Measurements from ENCODE around the gene ZNF473. TPM values are rescaled to one million over a fixed set of nuclear protein-coding genes. Genes with fewer than 3 reads are reported as not detected.

ZNF473 gene
- total RNA-seq, 2 donors from 2014 or later = 5.9 to 7.6 TPM

- intact Hi-C loops (cut with DNase I) = no loop called here
- no peaks in the 10 kb centered on the region for H3K9me3 ChIP-seq
- no peak overlapping the region for H3K4me3 ChIP-seq
- DNase-seq = no peak
- no peak overlapping the region for H3K9ac ChIP-seq (ENCODE audit: low read depth in 2 of 2, low read length in 2 of 2)
- TF ChIP-seq CTCF (IDR thresholded peaks at IDR 0.05) = no peak
- peaks cover 7% of the 10 kb centered on the region for H3K36me3 ChIP-seq
- no peaks in the 10 kb centered on the region for H3K4me1 ChIP-seq
- no peak overlapping the region for H3K27ac ChIP-seq
- H3K27me3 ChIP-seq = no peaks in the 10 kb centered on the region
These were observed 21.9 kb upstream of the ZNF473 start for GRCh38 chr19:50003810-50004419.

GRCh38 chr19:50005428-50005827 lies 20.4 kb upstream of the ZNF473 start:
- Histone ChIP-seq H3K27me3 (no peaks in the 10 kb centered on the region), H3K4me3 (no peak overlapping the region), H3K9ac (ENCODE audit: low read depth in 2 of 2, low read length in 2 of 2) (no peak overlapping the region), H3K36me3 (peaks cover 7% of the 10 kb centered on the region), H3K4me1 (no peaks in the 10 kb centered on the region), H3K9me3 (no peaks in the 10 kb centered on the region), H3K27ac (no peak overlapping the region)
- no peak for TF ChIP-seq CTCF (IDR thresholded peaks at IDR 0.05)
- no peak for DNase-seq
- intact Hi-C loops (cut with DNase I) = no loop called here

GRCh38 chr19:50007170-50007569 lies 18.6 kb upstream of the ZNF473 start:
- Histone ChIP-seq H3K9ac (ENCODE audit: low read depth in 2 of 2, low read length in 2 of 2) (no peak overlapping the region), H3K36me3 (no peaks in the 10 kb centered on the region), H3K27me3 (no peaks in the 10 kb centered on the region), H3K27ac (no peak overlapping the region), H3K4me3 (no peak overlapping the region), H3K4me1 (no peaks in the 10 kb centered on the region), H3K9me3 (no peaks in the 10 kb centered on the region)
- no peak for TF ChIP-seq CTCF (IDR thresholded peaks at IDR 0.05)
- intact Hi-C loops (cut with DNase I) = no loop called here
- no peak for DNase-seq

- no peaks in the 10 kb centered on the region for H3K36me3 ChIP-seq
- no peak for TF ChIP-seq CTCF (IDR thresholded peaks at IDR 0.05)
- intact Hi-C loops (cut with DNase I) = no loop called here
These were observed 17.9 kb upstream of the ZNF473 start for GRCh38 chr19:50007947-50008346.

GRCh38 chr19:50008532-50008931 lies 17.3 kb upstream of the ZNF473 start:
- Histone ChIP-seq H3K27ac (no peak overlapping the region), H3K4me1 (no peaks in the 10 kb centered on the region), H3K36me3 (no peaks in the 10 kb centered on the region), H3K9me3 (no peaks in the 10 kb centered on the region), H3K27me3 (no peaks in the 10 kb centered on the region), H3K9ac (ENCODE audit: low read depth in 2 of 2, low read length in 2 of 2) (no peak overlapping the region), H3K4me3 (no peak overlapping the region)
- DNase-seq = no peak
- intact Hi-C loops (cut with DNase I) = no loop called here
- no peak for TF ChIP-seq CTCF (IDR thresholded peaks at IDR 0.05)

More at GRCh38 chr19:50007947-50008346, 17.9 kb upstream of the ZNF473 start:
- no peaks in the 10 kb centered on the region for H3K9me3 ChIP-seq
- no peak for DNase-seq
- H3K9ac ChIP-seq (ENCODE audit: low read depth in 2 of 2, low read length in 2 of 2) = no peak overlapping the region
- no peak overlapping the region for H3K27ac ChIP-seq
- H3K27me3 ChIP-seq = no peaks in the 10 kb centered on the region
- no peak overlapping the region for H3K4me3 ChIP-seq
- H3K4me1 ChIP-seq = no peaks in the 10 kb centered on the region
